Lower lobe of right lung (tissue), 2 donors: ENCODE results near the gene PEX5L. TPM values are rescaled to one million over a fixed set of nuclear protein-coding genes. Genes with fewer than 3 reads are reported as not detected.

ENCODE experiments used
- ATAC-seq, 2 donors: fragments of 200-7000 bp; cut with Tn5 transposase; one replicate each; pipeline ENCODE4 v1.9.1; 2020 to 2022; ENCODE audit warnings: mild to moderate bottlenecking in 2 of 2, moderate library complexity in 2 of 2
- DNase-seq: peaks from one replicate; pipeline ENCODE4 v3.0.0-alpha.2; 2020
- H3K27ac ChIP-seq: fragments of 200-600 bp; one replicate; pipeline ENCODE4 v1.8.0; 2022
- H3K27me3 ChIP-seq: fragments of 200-600 bp; one replicate; pipeline ENCODE4 v1.8.0; 2022; ENCODE audit warnings: low read depth
- H3K36me3 ChIP-seq: fragments of 200-600 bp; one replicate; pipeline ENCODE4 v1.8.0; 2022; ENCODE audit warnings: mild to moderate bottlenecking
- H3K4me1 ChIP-seq: fragments of 200-600 bp; one replicate; pipeline ENCODE4 v1.8.0; 2022
- H3K4me3 ChIP-seq: fragments of 200-600 bp; one replicate; pipeline ENCODE4 v1.8.0; 2022; ENCODE audit warnings: mild to moderate bottlenecking
- H3K9me3 ChIP-seq: fragments of 200-600 bp; one replicate; pipeline ENCODE4 v1.8.0; 2022
- intact Hi-C: fragments of 100-400 bp; cut with DNase I; formaldehyde crosslinking; loops from one replicate; pipeline ENCODE4 v1.11.0; 2022
- total RNA-seq: library from RNA; stranded (reverse); fragmentation: NEBNext Ultra II Directional; extraction: Animal tissue kit (Norgen Biotek cat#: 25700); gene quantifications from one replicate; pipeline ENCODE4 v1.2.1, GENCODE V29; 2021
- TF ChIP-seq, protein P1 (sequence below): fragments of 200-600 bp; IDR thresholded peaks from one replicate; pipeline ENCODE4 v1.8.0; 2022; ENCODE audit warnings: antibody characterized with exemption, mild to moderate bottlenecking
- donor health status: DM: no; HTN: yes; CAD: no; lungs with severe emphysema.

Gene PEX5L
- total RNA-seq, 1 donor from 2014 or later, result not detected

DNA sequence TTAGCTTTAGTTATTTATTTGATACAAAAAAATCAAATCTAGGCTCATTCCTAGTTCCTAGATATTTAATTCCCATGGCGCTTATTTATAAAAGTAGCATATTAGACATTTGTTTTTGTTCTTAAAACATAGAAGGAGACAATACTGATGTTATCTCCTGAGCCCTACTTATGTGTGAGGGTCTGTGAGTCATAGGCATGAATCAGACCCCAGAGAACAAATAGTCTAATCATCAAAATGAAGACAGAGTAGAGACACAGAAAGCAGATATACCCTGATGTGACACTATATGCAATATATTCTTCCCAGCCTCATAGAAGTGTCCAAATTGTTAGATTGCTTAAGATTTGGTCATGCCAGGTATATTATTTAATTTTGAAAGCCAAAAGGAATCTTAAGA, 44.9 kb downstream of the PEX5L start:
- DNase-seq, result no peak
- no peak for ATAC-seq

GRCh38 chr3:179991104-179991503, 45.6 kb downstream of the PEX5L start:
- Histone ChIP-seq H3K4me3 (no peak overlapping the region), H3K27me3 (no peaks in the 10 kb centered on the region), H3K27ac (no peak overlapping the region), H3K36me3 (no peaks in the 10 kb centered on the region), H3K9me3 (no peaks in the 10 kb centered on the region), H3K4me1 (no peaks in the 10 kb centered on the region)
- intact Hi-C loops, result no loop called here
- TF ChIP-seq, protein P1, sequence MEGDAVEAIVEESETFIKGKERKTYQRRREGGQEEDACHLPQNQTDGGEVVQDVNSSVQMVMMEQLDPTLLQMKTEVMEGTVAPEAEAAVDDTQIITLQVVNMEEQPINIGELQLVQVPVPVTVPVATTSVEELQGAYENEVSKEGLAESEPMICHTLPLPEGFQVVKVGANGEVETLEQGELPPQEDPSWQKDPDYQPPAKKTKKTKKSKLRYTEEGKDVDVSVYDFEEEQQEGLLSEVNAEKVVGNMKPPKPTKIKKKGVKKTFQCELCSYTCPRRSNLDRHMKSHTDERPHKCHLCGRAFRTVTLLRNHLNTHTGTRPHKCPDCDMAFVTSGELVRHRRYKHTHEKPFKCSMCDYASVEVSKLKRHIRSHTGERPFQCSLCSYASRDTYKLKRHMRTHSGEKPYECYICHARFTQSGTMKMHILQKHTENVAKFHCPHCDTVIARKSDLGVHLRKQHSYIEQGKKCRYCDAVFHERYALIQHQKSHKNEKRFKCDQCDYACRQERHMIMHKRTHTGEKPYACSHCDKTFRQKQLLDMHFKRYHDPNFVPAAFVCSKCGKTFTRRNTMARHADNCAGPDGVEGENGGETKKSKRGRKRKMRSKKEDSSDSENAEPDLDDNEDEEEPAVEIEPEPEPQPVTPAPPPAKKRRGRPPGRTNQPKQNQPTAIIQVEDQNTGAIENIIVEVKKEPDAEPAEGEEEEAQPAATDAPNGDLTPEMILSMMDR, result no peak
- ATAC-seq (no peak), DNase-seq (no peak)

More for the DNA sequence above, 44.9 kb downstream of the PEX5L start:
- H3K27ac ChIP-seq, result no peak overlapping the region
- no peaks in the 10 kb centered on the region for H3K9me3 ChIP-seq
- no peaks in the 10 kb centered on the region for H3K27me3 ChIP-seq
- no peaks in the 10 kb centered on the region for H3K4me1 ChIP-seq
- TF ChIP-seq, protein P1, result no peak
- no peak overlapping the region for H3K4me3 ChIP-seq
- no peaks in the 10 kb centered on the region for H3K36me3 ChIP-seq
- intact Hi-C loops, result no loop called here

GRCh38 chr3:179981646-179982045, 55.1 kb downstream of the PEX5L start:
- TF ChIP-seq, protein P1, result no peak
- no peaks in the 10 kb centered on the region for H3K4me1 ChIP-seq
- H3K4me3 ChIP-seq, result no peak overlapping the region
- intact Hi-C loops, result no loop called here
- ATAC-seq (no peak), DNase-seq (no peak)
- no peak overlapping the region for H3K27ac ChIP-seq
- H3K27me3 ChIP-seq, result no peaks in the 10 kb centered on the region
- no peaks in the 10 kb centered on the region for H3K36me3 ChIP-seq
- no peaks in the 10 kb centered on the region for H3K9me3 ChIP-seq

- Histone ChIP-seq H3K36me3 (no peaks in the 10 kb centered on the region), H3K27ac (no peak overlapping the region), H3K27me3 (no peaks in the 10 kb centered on the region), H3K4me3 (no peak overlapping the region), H3K4me1 (no peaks in the 10 kb centered on the region), H3K9me3 (no peaks in the 10 kb centered on the region)
- TF ChIP-seq, protein P1, result no peak
- intact Hi-C loops, result no loop called here
- DNase-seq (no peak), ATAC-seq (no peak)
Observed at GRCh38 chr3:179977356-179977755, 59.4 kb downstream of the PEX5L start.

GRCh38 chr3:179973931-179974361, 62.8 kb downstream of the PEX5L start:
- intact Hi-C loops, result no loop called here
- H3K27me3 ChIP-seq, result no peaks in the 10 kb centered on the region
- no peak overlapping the region for H3K27ac ChIP-seq
- H3K4me3 ChIP-seq, result no peak overlapping the region
- H3K36me3 ChIP-seq, result no peaks in the 10 kb centered on the region
- H3K4me1 ChIP-seq, result no peaks in the 10 kb centered on the region
- no peak for DNase-seq
- TF ChIP-seq, protein P1, result no peak
- no peak for ATAC-seq
- no peaks in the 10 kb centered on the region for H3K9me3 ChIP-seq
